ENCODE data around the gene SHISAL2A.
A peak's percentile ranks its signal among the peaks of the same experiment; 100 is the strongest.

The SHISAL2A gene

GRCh38 chr1:52623812-52624211 is 9.2 kb upstream of the SHISAL2A start:
- no peak for DNase-seq

DNA sequence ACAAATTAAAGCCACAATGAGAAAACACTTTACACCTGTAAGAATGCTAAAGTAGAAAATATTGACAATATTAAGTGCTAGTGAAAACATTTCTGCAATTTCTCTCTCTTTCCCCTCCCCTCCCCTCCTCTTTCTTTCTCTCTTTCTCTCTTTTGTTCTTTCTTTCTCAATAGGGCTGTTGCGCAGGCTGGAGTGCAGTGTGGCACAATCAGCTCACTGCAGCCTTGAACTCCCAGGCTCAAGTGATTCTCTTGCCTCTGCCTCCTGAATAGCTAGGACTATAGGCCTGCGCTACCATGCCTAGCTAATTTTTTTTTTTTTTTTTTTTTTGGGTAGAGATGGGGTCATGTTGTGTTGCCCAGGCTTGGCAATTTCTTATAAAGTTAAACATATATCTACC is 5.9 kb upstream of the SHISAL2A start:
- DNase-seq = no peak

GRCh38 chr1:52628614-52629324 is 4.2 kb upstream of the SHISAL2A start:
- DNase-seq = no peak

DNA sequence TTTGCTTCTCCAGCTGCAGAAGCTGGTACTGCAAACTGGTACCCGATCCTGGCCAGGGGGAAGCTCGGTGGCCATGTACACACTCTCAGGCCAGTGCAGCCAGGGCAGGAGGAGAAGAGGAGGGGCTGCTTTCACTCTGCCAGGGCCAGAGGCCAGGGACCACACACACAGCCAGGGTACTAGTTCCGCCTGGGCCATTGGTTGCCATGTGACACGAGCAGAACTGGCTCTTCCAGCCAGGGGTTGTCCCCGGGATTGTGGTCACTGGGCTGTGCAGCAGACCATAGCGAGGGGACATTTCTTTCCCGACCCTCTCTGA is 3.7 kb upstream of the SHISAL2A start:
- DNase-seq = no peak

- DNase-seq = no peak
Measured at GRCh38 chr1:52629667-52630066, 3.3 kb upstream of the SHISAL2A start.

DNA sequence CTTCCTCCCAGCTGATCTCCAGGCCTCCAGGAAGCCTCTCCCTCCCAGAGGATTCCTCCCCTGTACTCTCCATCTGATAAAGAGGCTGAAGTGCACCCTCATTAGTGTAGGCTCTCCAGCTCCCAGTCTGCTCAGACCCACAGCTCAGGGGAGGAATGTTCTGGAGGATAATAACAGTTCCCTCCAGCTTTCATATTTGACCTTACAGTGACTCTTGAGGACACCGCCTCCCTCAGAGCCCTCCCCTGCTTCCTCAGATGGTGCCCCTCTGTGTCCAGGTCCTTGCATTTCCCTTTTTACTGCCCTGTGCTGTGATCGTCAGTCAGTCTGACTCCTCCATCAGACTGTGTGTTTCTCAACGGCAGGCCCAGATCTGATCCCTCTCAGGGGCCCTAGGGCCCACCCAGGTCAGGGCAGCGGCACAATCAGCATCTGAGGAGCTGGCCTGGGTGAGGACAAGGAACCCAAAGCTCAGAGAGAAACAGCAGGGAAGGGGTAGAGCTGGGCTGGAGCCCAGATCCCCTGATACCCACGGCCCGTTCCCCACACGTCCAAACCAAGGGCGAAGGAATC is 1.1 kb upstream of the SHISAL2A start:
- peak; percentile 16 for DNase-seq

DNA sequence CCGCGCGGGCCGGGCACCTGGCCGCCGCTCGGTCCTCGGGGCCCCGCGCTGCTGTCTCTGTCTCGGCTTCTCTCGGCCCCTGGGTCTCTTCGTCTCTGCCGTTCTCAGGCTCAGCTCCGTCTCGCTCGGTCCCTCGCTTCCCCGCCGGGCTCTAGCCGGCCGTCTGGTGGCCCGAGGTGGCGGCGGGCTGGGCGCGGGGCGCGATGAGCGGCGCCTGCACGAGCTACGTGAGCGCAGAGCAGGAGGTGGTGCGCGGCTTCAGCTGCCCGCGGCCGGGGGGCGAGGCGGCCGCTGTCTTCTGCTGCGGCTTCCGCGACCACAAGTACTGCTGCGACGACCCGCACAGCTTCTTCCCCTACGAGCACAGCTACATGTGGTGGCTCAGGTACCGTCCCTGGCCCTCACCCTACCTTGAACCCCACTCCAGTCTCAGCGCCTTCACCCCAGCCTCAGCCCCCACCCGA is 355 bp downstream of the SHISAL2A start:
- no peak for DNase-seq

DNA sequence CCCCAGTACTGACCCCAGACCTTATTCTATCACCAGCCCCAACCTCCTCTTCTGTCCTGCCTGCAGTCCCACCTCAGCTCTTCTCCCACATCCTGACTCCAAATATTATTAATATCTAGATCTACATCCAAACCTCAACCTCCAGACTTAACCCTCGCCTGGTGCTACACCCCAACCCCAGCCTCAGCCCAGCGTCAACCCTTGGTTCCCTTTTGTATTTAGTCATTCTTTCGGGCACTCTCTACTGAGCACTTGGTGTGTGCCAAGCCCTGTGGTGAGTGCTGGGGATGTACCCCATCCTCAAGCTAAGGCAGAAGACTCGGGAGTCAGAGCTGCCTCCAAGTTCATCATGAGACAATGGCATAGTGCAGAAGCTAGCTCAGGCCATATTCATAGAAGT is 1.1 kb downstream of the SHISAL2A start:
- DNase-seq = no peak

- DNase-seq = no peak
Measured at GRCh38 chr1:52635321-52636089, 2.5 kb downstream of the SHISAL2A start.

GRCh38 chr1:52636721-52637695 is 4.0 kb downstream of the SHISAL2A start:
- peak; percentile 70 for DNase-seq

DNA sequence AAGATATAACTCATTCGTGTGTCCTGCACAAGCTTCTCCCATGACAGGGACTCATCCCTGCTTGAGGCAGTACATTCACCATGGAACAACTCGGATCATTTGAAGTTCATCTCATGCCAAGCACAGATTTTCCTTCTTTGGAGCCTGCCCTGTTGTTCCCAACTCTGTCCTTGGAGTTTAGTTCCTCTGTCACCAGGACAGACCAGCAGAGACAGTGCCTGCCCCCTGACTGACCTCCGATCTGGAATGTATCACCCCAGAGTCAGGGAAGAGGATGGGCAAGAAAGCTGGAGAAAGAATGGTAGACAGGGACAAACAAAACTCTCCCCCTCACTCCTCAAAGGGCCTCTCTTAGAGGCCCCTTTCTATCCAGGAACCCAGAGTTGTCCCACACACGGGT is 5.0 kb downstream of the SHISAL2A start:
- no peak for DNase-seq

DNA sequence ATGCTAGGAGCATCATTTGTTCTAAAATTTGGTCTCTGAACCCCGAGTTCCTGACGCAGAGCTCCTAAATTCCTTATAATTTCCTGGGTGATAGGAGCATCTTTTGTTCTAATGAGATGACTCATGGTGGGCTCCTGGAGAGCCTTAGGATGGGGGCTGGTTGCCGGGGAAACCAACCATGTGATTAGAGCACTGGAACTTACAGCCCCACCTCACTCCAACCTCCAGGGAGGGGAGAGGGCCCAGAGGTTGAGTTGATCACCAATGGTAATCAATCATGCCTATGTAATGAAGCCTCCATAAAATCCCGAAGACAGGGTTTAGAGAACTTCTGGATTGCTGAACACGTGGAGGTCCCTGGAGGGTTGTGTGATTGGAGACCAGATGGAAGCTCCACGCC is 7.7 kb downstream of the SHISAL2A start:
- DNase-seq = no peak

GRCh38 chr1:52641307-52641706 is 8.3 kb downstream of the SHISAL2A start:
- peak; percentile 10 for DNase-seq

DNA sequence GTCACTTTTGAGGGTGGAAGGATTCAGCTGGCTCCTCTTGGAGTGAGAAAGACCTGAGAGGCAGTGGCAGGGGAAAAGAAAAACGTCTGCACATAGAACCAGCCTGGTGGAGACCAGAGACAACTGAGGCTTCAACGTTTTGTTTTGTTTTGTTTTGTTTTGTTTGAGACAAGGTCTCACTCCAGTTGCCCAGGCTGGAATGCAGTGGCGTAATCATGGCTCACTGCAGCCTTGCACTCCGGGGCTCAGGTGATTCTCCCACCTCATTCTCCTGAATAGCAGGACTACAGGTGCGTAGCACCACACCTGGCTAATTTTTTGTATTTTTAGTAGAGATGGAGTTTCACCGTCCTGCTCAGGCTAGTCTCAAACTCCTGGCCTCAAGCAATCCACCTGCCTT is 12.3 kb downstream of the SHISAL2A start:
- no peak for DNase-seq

- DNase-seq = no peak
Measured at GRCh38 chr1:52651904-52652303, 18.9 kb downstream of the SHISAL2A start.

DNA sequence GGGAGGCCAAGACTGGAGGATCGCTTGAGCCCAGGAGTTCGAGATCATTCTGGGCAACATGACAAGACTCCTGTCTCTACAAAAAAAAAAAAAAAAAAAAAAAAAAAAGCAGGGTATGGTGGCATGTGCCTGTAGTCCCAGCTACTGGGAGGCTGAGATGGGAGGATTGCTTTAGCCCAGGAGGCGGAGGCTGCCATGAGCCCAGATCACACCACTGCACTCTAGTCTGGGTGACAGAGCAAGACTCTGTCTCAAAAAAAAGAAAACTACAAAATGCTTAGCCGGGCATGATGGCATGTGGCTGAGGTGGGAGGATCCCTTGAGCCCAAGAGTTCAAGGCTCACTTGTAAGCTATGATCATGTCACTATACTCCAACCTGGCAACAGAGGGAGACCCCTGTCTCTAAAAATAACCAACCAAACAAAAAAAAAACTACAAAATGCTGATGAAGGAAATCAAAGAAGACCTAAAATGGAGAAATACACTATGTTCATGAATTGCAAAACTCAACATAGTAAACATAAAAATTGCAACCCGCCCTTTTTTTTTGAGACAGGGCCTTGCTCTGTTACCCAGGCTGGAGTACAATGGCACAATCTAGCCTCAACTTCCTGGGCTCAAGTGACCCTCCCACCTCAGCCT is 20.4 kb downstream of the SHISAL2A start:
- no peak for DNase-seq

- DNase-seq = no peak
Measured at GRCh38 chr1:52654063-52654462, 21.1 kb downstream of the SHISAL2A start.

GRCh38 chr1:52657702-52658101 is 24.7 kb downstream of the SHISAL2A start:
- DNase-seq = no peak

- no peak for DNase-seq
Measured at GRCh38 chr1:52658795-52659194, 25.8 kb downstream of the SHISAL2A start.

DNA sequence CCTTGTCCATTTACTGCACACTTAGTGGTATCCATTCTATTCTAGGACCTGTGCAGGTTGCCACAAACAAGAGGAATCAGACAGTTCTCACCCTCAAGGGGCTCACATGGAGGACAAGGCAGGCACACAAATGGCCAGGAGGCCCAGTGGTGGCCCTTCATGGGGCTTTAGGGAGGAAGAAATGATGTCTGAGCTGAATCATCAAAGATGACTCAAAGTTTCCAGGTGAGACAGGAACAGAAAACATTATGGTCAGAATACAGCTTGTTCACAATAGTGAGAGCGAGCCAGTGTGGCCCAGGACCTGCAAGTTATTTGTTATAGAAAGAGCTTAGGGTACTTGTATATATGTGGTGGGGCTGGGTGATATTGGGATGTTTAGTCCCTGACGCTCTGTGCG is 26.4 kb downstream of the SHISAL2A start:
- no peak for DNase-seq

- DNase-seq = no peak
Measured at GRCh38 chr1:52659851-52660596, 27.1 kb downstream of the SHISAL2A start.

DNA sequence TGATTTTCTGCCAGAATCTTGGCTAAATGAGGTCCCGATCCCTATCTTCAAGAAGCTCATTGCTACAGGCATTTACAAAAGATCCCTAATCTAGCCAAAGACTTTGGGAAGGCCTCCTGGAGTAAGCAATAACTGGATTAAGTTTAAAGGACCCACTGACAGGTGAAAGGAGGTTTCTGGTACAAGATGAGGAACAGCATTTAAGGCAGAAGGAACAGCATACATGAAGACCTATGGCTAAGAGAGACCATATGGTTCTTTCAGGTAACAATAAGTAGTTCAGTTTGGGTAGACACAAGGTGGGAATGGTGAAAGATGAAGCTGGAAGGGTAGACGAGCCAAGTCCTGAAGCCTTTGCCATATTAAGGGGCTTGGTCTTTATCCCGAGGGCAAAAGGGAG is 27.8 kb downstream of the SHISAL2A start:
- DNase-seq = no peak
